ENCODE data around the gene SCAPER. TPM values are rescaled to one million over a fixed set of nuclear protein-coding genes. Genes with fewer than 3 reads are reported as not detected.
"Not testable (repeated sequence)": the region's sequence is repeated elsewhere in the genome, so short reads cannot be mapped to it uniquely, and the experiment has no call there.

SCAPER gene
- total RNA-seq, 3 donors from 2014 or later, result 15.8 to 33.1 (median 33.0) TPM

- intact Hi-C loops (cut with DNase I, micrococcal nuclease), result no loop called here
- DNase-seq (no peak), ATAC-seq (no peak)
- Histone ChIP-seq H3K9me3 (no peaks in the 10 kb centered on the region), H3K4me3 (no peak overlapping the region), H3K36me3 (ENCODE audit: low read depth) (no peaks in the 10 kb centered on the region), H3K4me1 (ENCODE audit: low read depth) (no peaks in the 10 kb centered on the region)
- no peak for TF ChIP-seq CTCF (IDR thresholded peaks at IDR 0.05)
Measured at GRCh38 chr15:76839173-76839572, 66.0 kb downstream of the SCAPER start.

GRCh38 chr15:76837474-76837873 lies 67.7 kb downstream of the SCAPER start:
- H3K9me3 ChIP-seq, result no peaks in the 10 kb centered on the region

GRCh38 chr15:76829939-76830338 lies 75.2 kb downstream of the SCAPER start:
- TF ChIP-seq CTCF (IDR thresholded peaks at IDR 0.05), result no peak
- no peaks in the 10 kb centered on the region for H3K9me3 ChIP-seq
- no peaks in the 10 kb centered on the region for H3K4me1 ChIP-seq (ENCODE audit: low read depth)
- intact Hi-C loops (cut with DNase I, micrococcal nuclease), result no loop called here
- no peak for DNase-seq
- no peak for ATAC-seq
- no peak overlapping the region for H3K4me3 ChIP-seq
- no peaks in the 10 kb centered on the region for H3K36me3 ChIP-seq (ENCODE audit: low read depth)

More at GRCh38 chr15:76837474-76837873, 67.7 kb downstream of the SCAPER start:
- DNase-seq (no peak), ATAC-seq (no peak)
- Histone ChIP-seq H3K4me1 (ENCODE audit: low read depth) (no peaks in the 10 kb centered on the region), H3K4me3 (no peak overlapping the region), H3K36me3 (ENCODE audit: low read depth) (no peaks in the 10 kb centered on the region)
- intact Hi-C loops (cut with DNase I, micrococcal nuclease), result no loop called here
- no peak for TF ChIP-seq CTCF (IDR thresholded peaks at IDR 0.05)

GRCh38 chr15:76823890-76824289 lies 81.2 kb downstream of the SCAPER start:
- Histone ChIP-seq H3K4me1 (ENCODE audit: low read depth) (no peaks in the 10 kb centered on the region), H3K4me3 (no peak overlapping the region), H3K9me3 (no peaks in the 10 kb centered on the region), H3K36me3 (ENCODE audit: low read depth) (no peaks in the 10 kb centered on the region)
- ATAC-seq, result no peak
- DNase-seq, result no peak
- intact Hi-C loops (cut with DNase I, micrococcal nuclease), result no loop called here
- TF ChIP-seq CTCF (IDR thresholded peaks at IDR 0.05), result no peak

- no peaks in the 10 kb centered on the region for H3K36me3 ChIP-seq (ENCODE audit: low read depth)
- H3K9me3 ChIP-seq, result no peaks in the 10 kb centered on the region
- DNase-seq, result no peak
- no peak for TF ChIP-seq CTCF (IDR thresholded peaks at IDR 0.05)
- no peaks in the 10 kb centered on the region for H3K4me1 ChIP-seq (ENCODE audit: low read depth)
- no peak for ATAC-seq
- intact Hi-C loops (cut with DNase I, micrococcal nuclease), result no loop called here
- no peak overlapping the region for H3K4me3 ChIP-seq
Measured at GRCh38 chr15:76823303-76823702, 81.8 kb downstream of the SCAPER start.

GRCh38 chr15:76818926-76819325 lies 86.2 kb downstream of the SCAPER start:
- DNase-seq; H3K4me3 ChIP-seq; H3K4me1 ChIP-seq (ENCODE audit: low read depth); H3K9me3 ChIP-seq; H3K36me3 ChIP-seq (ENCODE audit: low read depth); intact Hi-C loops (cut with DNase I, micrococcal nuclease); ATAC-seq: not testable (repeated sequence)
